GM19035 (cell line): Measurements from ENCODE around the gene RTTN.

Source experiments
- ATAC-seq: cut with Tn5 transposase; IDR thresholded peaks from one replicate; pipeline ENCODE4 v1.9.1; 2021; ENCODE audit not compliant: unreplicated experiment

The RTTN gene

DNA sequence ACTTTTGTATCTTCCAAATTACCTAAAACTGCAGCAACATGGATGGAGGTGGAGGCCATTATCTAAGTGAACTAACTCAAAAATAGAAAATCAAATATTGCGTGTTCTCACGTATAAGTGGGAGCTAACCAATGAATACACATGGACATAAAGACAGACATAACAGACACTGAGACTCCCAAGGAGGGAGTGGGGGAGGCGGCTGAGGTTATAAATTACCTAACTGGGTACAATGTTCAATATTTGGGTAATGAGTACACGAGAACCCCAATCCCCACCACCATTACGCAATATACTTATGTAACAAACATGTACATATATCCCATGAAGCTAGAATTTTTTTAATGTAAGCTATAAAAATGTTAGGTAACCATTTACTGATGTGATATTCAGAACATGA lies 119.8 kb downstream of the RTTN start:
- no peak for ATAC-seq

DNA sequence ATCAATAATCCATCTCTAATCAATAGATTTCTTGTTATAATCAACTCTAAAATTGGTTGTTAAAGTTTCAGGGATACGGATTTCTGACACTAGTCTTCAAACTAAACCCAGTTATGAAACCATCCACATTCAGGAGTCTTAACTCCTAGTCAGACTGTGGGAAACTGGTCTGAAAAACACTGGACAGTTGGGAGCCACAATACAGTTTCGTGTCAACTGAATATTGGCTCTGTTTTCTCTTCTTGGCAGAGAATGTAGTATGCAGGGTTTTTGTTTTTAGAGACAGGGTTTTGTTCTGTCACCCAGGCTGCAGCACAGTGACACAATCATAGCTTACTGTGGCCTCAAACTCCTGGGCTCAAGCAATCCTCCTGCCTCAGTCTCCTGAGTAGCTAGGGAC lies 123.1 kb downstream of the RTTN start:
- no peak for ATAC-seq

DNA sequence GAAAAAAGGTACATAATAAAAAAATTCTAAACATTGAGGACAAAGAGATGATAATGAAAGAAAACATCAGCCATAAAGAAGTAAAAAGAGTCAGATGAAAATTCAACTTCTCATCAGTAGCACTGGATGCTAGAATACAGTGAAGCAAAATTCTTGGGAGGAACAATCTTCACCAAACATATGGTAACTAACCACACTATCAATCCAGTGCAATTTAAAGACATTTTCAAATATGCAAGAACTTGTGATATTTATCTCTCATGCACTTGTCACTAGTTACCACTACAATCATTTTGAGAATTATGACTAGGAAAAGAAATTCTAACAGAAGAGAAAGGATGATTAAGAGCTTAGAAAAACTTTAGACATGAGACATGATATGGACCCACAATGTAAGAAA lies 127.4 kb downstream of the RTTN start:
- no peak for ATAC-seq

DNA sequence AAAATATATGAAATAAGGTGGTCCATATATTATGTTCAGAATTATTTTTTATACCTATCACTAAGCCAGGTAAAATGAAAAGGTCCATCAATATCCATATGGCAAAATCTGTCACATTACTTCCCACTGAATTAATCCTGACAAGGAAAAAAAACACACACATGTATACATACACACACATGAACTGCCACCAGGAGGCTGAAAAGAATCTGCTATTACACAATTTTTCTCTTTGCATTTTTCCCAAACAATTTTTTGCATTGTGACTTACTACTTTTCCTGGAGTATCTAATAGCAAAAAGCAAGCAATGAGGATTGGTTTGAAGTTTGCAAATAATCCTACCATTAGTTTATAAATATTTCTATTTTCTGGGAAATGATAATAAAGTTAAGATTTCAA lies 129.6 kb downstream of the RTTN start:
- ATAC-seq: no peak

DNA sequence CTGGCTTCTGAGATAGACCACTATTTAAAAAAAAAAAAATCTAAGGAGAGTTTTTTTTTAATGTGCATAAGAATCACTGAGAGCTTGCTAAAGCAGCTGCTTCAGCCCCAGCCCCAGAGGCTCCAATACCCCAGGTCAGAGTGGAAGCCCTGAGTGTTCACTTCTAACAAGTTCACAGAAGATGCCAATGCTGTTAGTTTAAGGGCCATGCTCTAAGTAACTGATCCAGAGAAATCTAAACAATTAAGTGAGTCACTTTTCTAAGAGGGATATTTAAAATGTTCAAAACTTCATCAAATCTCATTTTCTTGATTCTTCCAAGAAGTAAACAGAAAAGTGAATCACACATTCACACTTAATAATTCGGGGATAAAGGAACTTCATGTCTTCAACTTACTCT lies 131.4 kb downstream of the RTTN start:
- ATAC-seq: no peak

DNA sequence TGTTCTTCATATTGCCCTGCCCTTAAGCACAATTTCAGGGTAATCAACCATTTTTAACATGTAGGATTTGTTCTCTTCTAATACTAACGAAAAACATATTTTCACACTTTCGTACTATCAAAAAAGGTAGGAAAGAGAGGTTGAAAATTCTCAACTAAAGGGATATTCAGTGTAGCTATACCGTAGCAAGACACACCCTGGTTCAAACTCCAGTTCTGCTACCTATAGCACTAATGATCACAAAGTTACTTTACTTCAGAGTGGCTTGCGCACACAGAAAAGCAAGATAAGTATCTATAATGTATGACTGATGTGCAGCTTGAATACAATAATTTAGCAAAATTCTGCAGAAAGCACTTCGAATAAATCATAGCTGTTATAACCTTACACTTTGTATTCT lies 132.1 kb downstream of the RTTN start:
- no peak for ATAC-seq

DNA sequence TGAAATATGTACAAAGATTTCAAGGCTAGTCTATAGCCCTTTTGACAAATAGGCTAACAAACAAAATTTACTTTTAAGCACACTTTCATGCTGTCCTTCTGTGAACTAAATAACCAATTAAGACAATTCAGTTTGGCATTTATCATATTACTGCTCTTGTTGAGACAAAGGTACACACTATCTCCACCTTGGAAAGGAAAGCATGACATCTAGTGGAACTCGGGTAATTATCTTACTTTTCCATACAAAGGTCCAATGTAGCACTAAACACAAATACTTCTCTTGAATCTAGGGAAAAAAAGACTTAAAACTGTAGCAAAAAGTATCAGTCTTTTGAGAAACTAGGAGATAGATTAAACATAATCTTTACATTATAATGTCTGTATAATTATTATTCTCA lies 132.8 kb downstream of the RTTN start:
- no peak for ATAC-seq

DNA sequence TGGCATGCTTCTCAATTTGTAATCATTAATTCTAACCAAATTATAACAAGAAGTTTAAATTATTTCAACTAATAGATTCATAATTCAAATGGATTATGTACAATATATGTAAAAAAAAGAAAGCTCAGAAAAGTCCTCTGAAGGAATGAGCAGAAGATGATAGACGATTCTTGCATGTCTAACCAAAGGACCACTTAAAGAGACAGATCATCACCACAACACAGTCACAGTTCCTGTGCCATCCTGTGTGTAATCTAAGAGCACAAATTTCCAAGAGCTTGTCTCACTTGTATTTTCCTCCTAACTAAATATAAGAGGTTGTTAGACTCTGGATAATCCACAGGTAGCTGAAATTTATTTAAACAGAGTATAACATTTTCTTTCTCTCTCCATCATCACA lies 135.5 kb downstream of the RTTN start:
- ATAC-seq: no peak

DNA sequence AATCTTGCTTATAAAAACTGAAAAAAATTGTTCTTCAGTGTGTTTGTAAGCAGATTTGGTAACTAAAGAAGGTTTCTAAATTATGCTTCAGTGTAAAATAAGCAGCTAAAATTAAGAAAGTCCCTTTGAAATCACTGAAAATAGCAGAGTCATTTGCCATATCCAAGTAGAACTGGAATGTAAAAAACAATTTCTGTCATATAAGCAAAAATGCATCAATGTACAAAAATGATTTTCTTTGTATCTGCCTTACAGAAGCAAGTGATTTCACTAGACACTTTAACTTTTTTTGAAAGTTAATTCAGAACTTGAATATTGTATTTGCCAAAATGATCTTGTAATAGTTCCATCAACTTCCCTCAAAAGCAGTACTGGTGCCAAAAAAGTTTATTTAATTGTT lies 136.1 kb downstream of the RTTN start:
- no peak for ATAC-seq

DNA sequence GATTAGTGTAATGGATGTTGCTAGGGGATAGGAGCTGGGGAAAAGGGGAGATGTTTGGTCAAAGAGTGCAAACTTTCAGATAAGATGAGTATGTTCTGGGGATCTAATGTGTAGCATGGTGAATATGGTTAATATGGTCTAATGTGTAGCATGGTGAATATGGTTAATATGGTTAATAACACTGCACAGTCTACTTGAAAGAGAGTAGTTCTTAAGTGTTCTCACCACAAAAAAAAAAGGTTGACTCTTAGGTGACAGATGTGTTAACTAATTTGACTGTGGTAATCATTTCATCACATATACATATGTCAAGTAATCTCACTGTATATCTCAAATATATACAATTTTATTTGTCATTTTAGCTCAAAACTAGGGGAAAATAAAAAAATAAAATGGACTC lies 136.5 kb downstream of the RTTN start:
- no peak for ATAC-seq

DNA sequence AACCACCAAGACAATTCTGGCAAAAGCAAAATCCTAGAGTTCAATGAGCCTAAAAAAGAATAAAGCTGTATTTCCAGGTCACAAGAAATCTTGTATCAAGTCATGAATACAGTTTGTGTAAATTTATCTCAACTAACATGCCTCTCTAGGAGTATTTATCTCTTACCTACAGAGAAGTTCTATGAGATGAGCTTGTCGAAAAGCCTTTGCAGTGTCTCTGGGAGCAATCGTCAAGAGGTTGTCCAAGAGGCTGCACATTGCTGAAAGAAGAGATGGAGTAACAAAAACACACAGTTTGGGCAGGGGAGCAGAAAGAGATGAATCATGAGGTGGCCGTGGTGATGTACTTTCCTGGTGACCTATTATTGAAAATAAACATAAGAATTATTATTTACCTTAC lies 145.8 kb downstream of the RTTN start:
- no peak for ATAC-seq

DNA sequence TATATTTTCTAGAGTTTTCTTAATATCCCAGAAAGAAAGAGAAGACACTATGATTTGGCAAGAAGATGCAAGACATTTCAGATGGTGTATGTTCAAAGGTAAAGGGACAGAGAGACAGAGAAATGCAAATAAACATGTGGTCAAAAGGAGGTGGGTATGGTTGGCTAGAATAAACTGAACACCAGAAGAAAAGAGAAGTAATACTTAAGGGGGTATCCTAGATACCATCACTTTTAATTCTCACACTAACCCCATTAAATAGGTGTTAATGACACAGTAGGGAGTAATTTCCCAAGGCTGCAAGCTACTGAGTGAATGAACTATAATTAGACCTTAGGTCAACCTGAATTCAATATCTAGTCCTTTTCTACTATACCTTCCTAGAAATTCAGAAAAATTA lies 146.6 kb downstream of the RTTN start:
- ATAC-seq: peak; percentile 99

DNA sequence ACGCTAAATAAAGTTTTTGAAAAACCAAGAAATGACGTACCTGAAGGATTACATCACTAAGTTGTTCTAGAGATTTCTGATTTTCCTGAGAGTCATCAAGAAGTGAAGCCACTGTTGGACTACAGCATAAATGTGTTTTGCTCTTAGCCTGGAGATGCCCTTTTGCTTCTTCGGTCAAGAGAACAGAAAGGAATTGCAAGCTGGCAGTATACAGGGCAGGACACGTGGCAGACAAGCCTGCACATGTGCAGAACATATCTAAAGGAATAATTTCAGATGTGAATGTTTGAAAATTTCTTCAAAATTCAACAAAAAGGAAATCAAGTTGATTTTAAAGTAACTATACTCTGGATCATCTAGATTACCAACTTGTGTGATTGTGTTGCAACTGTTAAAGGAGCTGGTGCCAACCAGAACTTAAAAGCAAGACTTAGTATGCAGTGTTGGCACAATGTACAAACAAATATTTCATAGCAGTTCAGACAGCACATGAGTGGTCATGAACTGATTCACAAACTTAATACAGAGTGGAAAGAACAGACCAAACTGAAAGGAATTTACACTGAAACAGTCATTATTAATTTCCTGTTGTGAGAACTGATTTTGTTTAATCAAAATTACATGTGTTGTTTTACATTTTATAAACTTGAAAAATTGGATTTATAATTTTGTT lies 157.4 kb downstream of the RTTN start:
- no peak for ATAC-seq

DNA sequence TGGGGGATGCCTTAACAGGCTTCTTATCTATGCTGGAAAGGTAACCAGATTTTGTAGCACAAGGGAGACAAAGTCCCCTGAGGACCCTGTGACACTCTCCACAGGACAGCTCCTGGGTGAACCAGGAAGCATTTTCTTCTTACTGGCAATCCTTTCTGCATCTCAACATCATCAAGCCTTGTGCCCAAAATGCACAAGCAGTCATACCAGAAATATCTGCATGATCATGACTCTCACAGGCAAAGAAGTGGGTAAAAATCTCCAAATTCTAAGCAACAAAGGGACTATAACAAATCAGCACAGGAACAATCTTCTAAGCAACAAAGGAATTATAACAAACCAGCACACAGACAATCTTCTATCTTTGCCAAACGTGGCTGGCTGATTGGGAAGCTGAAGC lies 158.7 kb downstream of the RTTN start:
- no peak for ATAC-seq

DNA sequence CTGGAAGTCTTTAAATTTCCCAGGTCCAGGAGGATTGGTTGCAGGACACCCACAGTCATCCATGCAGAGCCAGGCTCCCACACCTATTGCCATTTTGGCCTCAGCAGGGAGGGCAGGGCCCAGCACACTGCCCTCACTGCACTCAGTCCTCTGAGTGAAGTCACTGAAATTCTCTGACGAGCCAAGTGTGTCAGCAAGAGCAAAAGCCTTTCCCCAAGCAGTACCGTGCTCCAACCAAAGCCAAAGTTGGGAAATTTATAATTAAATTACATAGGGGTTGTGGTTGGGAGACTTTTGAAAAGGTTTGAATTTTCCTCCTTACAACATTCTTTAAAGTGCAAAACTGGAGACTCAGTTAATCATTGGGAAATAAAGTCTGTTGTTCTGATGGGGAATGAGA lies 159.3 kb downstream of the RTTN start:
- ATAC-seq: no peak

DNA sequence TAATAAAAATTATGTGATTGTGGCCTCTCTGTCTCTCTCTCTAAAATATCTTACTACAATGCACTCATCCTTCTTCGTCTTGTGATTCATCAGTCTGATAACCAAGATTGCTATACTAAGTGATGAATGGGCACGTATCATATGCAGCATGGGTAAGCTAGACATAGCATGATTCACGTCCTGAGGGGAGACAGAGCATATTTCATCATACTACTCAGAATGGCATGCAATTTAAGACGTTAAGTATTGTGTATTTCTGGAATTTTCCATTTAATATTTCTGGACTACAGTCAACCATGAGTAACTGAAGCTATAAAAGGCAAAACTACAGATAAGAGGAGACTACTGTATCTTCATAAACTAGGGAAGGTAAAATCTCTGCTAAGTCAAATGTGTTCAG lies 160.9 kb downstream of the RTTN start:
- no peak for ATAC-seq

DNA sequence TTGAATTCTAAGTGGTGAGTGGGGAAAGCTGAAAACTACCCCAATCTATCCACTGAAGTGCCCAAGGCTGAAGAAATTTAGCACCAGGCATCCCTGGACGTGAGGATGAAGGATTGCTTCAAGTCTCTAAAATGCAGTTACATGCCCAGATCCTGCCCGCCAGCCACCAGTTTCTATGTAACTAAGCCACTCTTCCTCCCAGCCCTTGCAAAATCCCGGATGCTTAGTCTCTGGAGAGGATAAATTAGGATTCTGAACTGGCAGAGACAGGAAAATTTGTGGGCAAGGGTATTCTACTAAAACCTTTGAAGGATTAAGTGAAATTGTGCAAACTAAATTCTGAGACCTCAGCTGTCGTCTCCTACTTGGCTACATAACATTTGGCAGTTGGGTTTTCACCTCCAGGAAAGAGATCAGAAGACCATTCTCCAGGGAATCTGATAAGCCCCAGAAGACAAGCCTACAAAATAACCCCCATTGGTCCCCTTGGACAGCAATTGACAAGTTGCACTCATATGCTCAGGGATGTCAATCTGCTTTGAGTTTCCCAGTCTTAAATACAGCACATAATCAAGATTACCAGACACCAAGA lies 163.9 kb downstream of the RTTN start:
- ATAC-seq: no peak

DNA sequence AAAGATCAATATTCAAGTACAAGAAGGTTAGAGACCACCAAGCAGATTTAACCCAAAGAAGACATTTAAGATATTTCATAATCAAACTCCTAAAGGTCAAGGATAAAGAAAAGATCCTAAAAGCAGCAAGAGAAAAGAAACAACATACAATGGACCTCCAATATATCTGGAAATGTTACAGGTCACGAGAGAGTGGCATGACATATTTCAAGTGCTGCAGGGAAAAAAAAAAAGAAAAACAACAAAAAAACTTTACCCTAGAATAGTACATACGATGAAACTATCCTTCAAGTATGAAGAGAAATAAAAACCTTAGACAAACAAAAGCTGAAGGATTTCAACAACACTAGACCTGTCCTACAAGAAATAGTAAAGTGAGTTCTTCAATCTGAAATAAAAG lies 166.3 kb downstream of the RTTN start:
- ATAC-seq: no peak

DNA sequence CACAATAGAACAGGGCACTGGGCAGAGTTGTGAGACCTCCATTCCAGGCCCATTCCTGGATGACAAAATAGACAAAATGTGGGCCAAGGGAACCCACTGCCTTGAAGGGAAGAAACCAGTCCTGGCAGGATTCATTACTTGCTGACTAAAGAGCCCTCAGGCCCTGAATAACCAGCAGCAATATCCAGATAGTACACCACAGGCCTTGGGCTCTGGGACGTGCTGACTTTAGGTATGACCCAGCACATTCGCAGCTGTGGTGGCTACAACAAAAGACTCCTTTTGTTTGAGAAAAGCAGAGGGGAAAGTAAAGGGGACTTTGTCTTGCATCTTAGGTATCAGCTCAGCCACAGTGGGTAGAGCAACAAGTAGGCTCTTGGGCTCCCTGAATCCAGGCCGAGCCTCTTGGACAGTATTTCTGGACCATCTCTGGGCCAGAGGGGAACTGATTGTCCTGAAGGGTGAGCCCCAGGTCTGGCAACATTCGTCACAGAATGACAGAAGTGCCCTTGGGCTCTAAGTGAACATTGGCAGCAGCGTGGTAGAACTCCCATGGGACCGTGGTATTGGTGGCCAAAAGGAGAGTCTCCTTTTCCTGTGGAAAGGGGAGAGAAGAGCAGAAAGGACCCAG lies 167.9 kb downstream of the RTTN start:
- ATAC-seq: peak; percentile 14

DNA sequence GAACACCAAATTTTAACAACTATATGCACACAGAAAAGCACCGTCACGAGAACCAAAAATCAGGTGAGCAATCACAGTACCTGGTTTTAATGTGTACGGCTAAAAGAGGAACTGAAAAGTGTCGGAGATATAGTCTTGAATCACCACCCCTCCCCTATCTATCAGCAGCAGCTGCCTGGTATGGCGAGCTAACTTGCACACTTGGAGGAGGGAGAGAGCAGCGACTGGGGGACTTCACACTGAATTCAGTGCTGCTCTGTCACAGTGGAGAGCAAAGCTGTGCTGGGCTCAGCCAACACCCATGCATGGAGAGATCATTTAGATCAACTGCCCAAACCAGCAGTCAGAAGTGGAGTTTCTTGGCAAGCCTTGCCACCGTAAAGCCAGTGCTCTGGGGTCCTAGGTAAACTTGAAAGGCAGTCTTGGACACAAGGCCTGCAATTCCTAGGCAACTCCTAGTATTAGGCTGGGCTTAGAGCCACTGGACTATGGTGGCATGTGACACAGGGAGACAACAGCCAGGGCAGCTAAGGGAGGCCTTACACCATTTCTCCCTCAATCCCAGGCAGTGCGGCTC lies 168.6 kb downstream of the RTTN start:
- ATAC-seq: peak; percentile 99

DNA sequence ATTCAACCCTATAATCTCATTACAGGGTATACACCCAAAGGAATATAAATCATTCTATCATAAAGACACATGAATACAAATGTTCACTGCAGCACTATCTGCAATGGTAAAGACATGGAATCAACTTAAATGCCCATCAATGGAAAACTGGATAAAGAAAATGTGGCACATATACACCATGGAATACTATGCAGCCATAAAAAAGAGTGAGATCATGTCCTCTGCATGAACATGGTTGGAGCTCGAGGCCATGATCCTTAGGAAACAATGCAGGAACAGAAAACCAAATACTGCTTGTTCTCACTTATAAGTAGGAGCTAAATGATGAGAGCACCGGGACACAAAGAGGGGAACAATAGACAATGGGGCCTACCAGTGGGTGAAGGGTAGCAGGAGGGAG lies 169.3 kb downstream of the RTTN start:
- ATAC-seq: no peak

DNA sequence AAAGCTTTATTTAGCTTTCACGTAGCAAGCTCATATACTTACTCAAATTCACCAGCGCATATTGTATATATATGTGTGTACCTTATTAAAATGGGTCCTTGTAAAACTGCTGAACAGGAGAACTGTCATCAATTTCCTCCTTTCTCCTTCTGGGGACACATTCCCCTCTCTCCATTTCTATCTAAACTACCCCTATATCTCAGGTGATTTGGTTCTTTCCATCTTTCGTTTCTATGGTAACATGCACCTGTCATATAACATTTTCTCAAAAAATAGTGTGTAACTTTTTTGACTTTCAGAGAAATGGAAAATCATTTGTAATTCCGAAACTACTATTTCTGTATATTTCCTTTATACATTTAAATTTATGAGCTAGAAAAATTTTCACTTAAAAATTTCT lies 174.3 kb downstream of the RTTN start:
- ATAC-seq: no peak
